H1 (cell line): ENCODE results near the gene HMCN2. TPM values are rescaled to one million over a fixed set of nuclear protein-coding genes. Genes with fewer than 3 reads are reported as not detected.

Source experiments
- CTCF ChIA-PET: fragments of 300-600 bp; sonication (Branson Sonifier 250); formaldehyde crosslinking; loops from one replicate; lab custom pipeline; 2021; ENCODE audit not compliant: partially characterized antibody; lab: Charles Lee
- POLR2A ChIA-PET: fragments of 300-600 bp; sonication (Branson Sonifier 250); formaldehyde crosslinking; loops from one replicate; lab custom pipeline; 2021; ENCODE audit warnings: inconsistent platforms; ENCODE audit not compliant: partially characterized antibody; lab: Charles Lee
- DNase-seq, 2 experiments: peaks; one replicate each; pipeline versions ENCODE4 v3.0.0 to v3.0.0-alpha.2; 2010 to 2022; ENCODE audit warnings: low spot score in 2 of 2, low read depth in 1 of 2, mixed read lengths in 1 of 2
- FAIRE-seq: peaks from 2 replicates; lab custom pipeline; 2011; peaks lifted over from hg19 to GRCh38; lab: Jason Lieb, UNC
- H2AFZ ChIP-seq: 2 replicates; pipeline ENCODE4 v1.8.1; 2012; ENCODE audit warnings: low read length, inconsistent platforms
- H2AK5ac ChIP-seq: 2 replicates; pipeline ENCODE4 v1.6.1; 2013; ENCODE audit warnings: low read depth, low read length
- H2BK120ac ChIP-seq: replicated peaks from 2 replicates; pipeline ENCODE3; 2013; ENCODE audit warnings: low read depth, low read length, inconsistent platforms
- H2BK12ac ChIP-seq: 2 replicates; pipeline ENCODE4 v1.6.1; 2013; ENCODE audit warnings: low read depth, low read length
- H2BK15ac ChIP-seq: 2 replicates; pipeline ENCODE4 v1.6.1; 2013; ENCODE audit warnings: low read length
- H2BK20ac ChIP-seq: 2 replicates; pipeline ENCODE4 v1.6.1; 2013; ENCODE audit warnings: low read length
- H2BK5ac ChIP-seq: 2 replicates; pipeline ENCODE4 v1.6.1; 2013; ENCODE audit warnings: low read depth, low read length
- H3K14ac ChIP-seq: 2 replicates; pipeline ENCODE4 v1.6.1; 2013; ENCODE audit warnings: inconsistent platforms; ENCODE audit not compliant: insufficient read length
- H3K18ac ChIP-seq: 2 replicates; pipeline ENCODE4 v1.6.1; 2013; ENCODE audit warnings: low read length; ENCODE audit errors: extremely low read depth
- H3K23ac ChIP-seq: 2 replicates; pipeline ENCODE4 v1.6.1; 2013; ENCODE audit warnings: inconsistent platforms; ENCODE audit not compliant: insufficient read length
- H3K23me2 ChIP-seq: 2 replicates; pipeline ENCODE4 v1.6.1; 2013; ENCODE audit warnings: low read depth, low read length
- H3K27ac ChIP-seq: 2 replicates; pipeline ENCODE4 v1.6.1; 2011; ENCODE audit warnings: low read depth, low read length, inconsistent platforms
- H3K27me3 ChIP-seq, 4 experiments: replicated peaks in 1 of 4; 1 replicate in 1 of 4; 2 replicates in 3 of 4; pipeline versions ENCODE4 v1.6.1 to v1.8.1; 2011 to 2013; ENCODE audit warnings: low read length in 3 of 4, mild to moderate bottlenecking in 3 of 4, inconsistent platforms in 2 of 4, mixed read lengths in 2 of 4, moderate library complexity in 1 of 4; ENCODE audit not compliant: control insufficient read depth in 3 of 4, insufficient read depth in 3 of 4; ENCODE audit errors: extremely low read depth in 1 of 4
- H3K36me3 ChIP-seq, 4 experiments: 2 replicates each; pipeline versions ENCODE4 v1.6.1 to v1.8.1; 2011 to 2013; ENCODE audit warnings: mild to moderate bottlenecking in 4 of 4, low read length in 3 of 4, moderate library complexity in 2 of 4, control low read depth in 1 of 4, inconsistent platforms in 1 of 4; ENCODE audit not compliant: insufficient read depth in 4 of 4, control insufficient read depth in 2 of 4
- H3K4ac ChIP-seq: replicated peaks from 2 replicates; pipeline ENCODE3; 2013; ENCODE audit warnings: low read length, low read depth, mixed read lengths, inconsistent platforms; ENCODE audit not compliant: insufficient read length
- H3K4me1 ChIP-seq, 4 experiments: replicated peaks in 1 of 4; 1 replicate in 1 of 4; 2 replicates in 3 of 4; pipeline versions ENCODE4 v1.6.1 to v1.8.1; 2011 to 2013; ENCODE audit warnings: low read length in 3 of 4, inconsistent platforms in 2 of 4, mixed read lengths in 1 of 4; ENCODE audit not compliant: insufficient read depth in 4 of 4, control insufficient read depth in 3 of 4
- H3K4me2 ChIP-seq, 2 experiments: 2 replicates each; pipeline versions ENCODE4 v1.6.1 to v1.8.1; 2011 to 2013; ENCODE audit warnings: low read depth in 2 of 2, low read length in 2 of 2, control low read depth in 1 of 2, inconsistent platforms in 1 of 2, mild to moderate bottlenecking in 1 of 2; ENCODE audit not compliant: insufficient read depth in 1 of 2
- H3K4me3 ChIP-seq, 4 experiments: fragments of 200-600, 300-600 bp in 1 of 4; sonication (generic), shearing (Covaris generic), sonication (Bioruptor Twin) in 1 of 4; 2 replicates each; pipeline versions ENCODE4 v1.5.1 to v1.8.1; 2011 to 2016; ENCODE audit warnings: low read length in 4 of 4, low read depth in 3 of 4, control low read depth in 2 of 4, inconsistent platforms in 2 of 4, mild to moderate bottlenecking in 2 of 4, mixed read lengths in 1 of 4, moderate library complexity in 1 of 4; ENCODE audit not compliant: insufficient read depth in 2 of 4; ENCODE audit errors: extremely low read depth in 1 of 4
- H3K56ac ChIP-seq: replicated peaks from 2 replicates; pipeline ENCODE3; 2013; ENCODE audit warnings: low read depth, mild to moderate bottlenecking, mixed read lengths, low read length, inconsistent platforms; ENCODE audit not compliant: insufficient read length
- H3K79me1 ChIP-seq: 2 replicates; pipeline ENCODE4 v1.6.1; 2013; ENCODE audit warnings: low read depth, low read length, control low read depth
- H3K79me2 ChIP-seq, 2 experiments: 2 replicates each; pipeline versions ENCODE4 v1.6.1 to v1.8.1; 2012 to 2013; ENCODE audit warnings: low read length in 2 of 2, mild to moderate bottlenecking in 2 of 2, inconsistent platforms in 1 of 2; ENCODE audit not compliant: insufficient read depth in 2 of 2, control insufficient read depth in 1 of 2
- H3K9ac ChIP-seq, 4 experiments: replicated peaks in 1 of 4; 1 replicate in 1 of 4; 2 replicates in 3 of 4; pipeline versions ENCODE4 v1.6.1 to v1.8.1; 2011 to 2013; ENCODE audit warnings: low read depth in 3 of 4, low read length in 3 of 4, control low read depth in 2 of 4, mild to moderate bottlenecking in 2 of 4, moderate library complexity in 2 of 4, inconsistent platforms in 1 of 4; ENCODE audit errors: extremely low read depth in 1 of 4
- H3K9me3 ChIP-seq, 2 experiments: 2 replicates each; pipeline versions ENCODE4 v1.6.1 to v1.8.1; 2012 to 2013; ENCODE audit warnings: mild to moderate bottlenecking in 2 of 2, moderate library complexity in 2 of 2, control low read depth in 1 of 2, inconsistent platforms in 1 of 2, low read depth in 1 of 2, low read length in 1 of 2, mixed read lengths in 1 of 2; ENCODE audit not compliant: insufficient read depth in 2 of 2
- H4K20me1 ChIP-seq, 2 experiments: replicated peaks in 1 of 2; 2 replicates each; pipeline versions ENCODE3 to v1.8.1; 2011 to 2013; ENCODE audit warnings: inconsistent platforms in 2 of 2, low read length in 2 of 2, mild to moderate bottlenecking in 1 of 2; ENCODE audit not compliant: insufficient read depth in 2 of 2, control insufficient read depth in 1 of 2
- H4K5ac ChIP-seq: 2 replicates; pipeline ENCODE4 v1.6.1; 2013; ENCODE audit warnings: low read length, low read depth, mixed read lengths, inconsistent platforms; ENCODE audit not compliant: insufficient read length
- H4K8ac ChIP-seq: 2 replicates; pipeline ENCODE4 v1.8.0; 2013; ENCODE audit warnings: mild to moderate bottlenecking, moderate library complexity, low read length, inconsistent platforms; ENCODE audit not compliant: insufficient read depth; ENCODE audit errors: extremely low read depth
- H4K91ac ChIP-seq: replicated peaks from 2 replicates; pipeline ENCODE3; 2013; ENCODE audit warnings: low read length, mixed read lengths, inconsistent platforms; ENCODE audit not compliant: insufficient read length
- ATF3 ChIP-seq: IDR thresholded peaks from 2 replicates; pipeline ENCODE4 v1.6.1; 2011; ENCODE audit warnings: low read depth, mild to moderate bottlenecking, low read length; ENCODE audit not compliant: insufficient read depth
- CREB1 ChIP-seq: IDR thresholded peaks from 2 replicates; pipeline ENCODE4 v1.6.1; 2012; ENCODE audit warnings: inconsistent platforms
- CTBP2 ChIP-seq: IDR thresholded peaks from 2 replicates; pipeline ENCODE4 v1.7.0; 2011; ENCODE audit warnings: borderline replicate concordance, mild to moderate bottlenecking, moderate library complexity, mixed read lengths, low read length; ENCODE audit not compliant: insufficient read depth, insufficient read length
- HDAC6 ChIP-seq: IDR thresholded peaks from one replicate; pipeline ENCODE4 v1.7.1; 2012; ENCODE audit warnings: low read depth, mild to moderate bottlenecking, inconsistent platforms, low read length, moderate library complexity
- RAD21 ChIP-seq, 2 experiments: IDR thresholded peaks in 1 of 2; conservative IDR thresholded peaks in 1 of 2; 2 replicates each; pipeline ENCODE4 v1.6.1; 2011; ENCODE audit warnings: low read depth in 2 of 2, low read length in 2 of 2, improper control_type of control experiment in 1 of 2, inconsistent platforms in 1 of 2, mild to moderate bottlenecking in 1 of 2, moderate library complexity in 1 of 2
- RFX5 ChIP-seq: IDR thresholded peaks from 2 replicates; pipeline ENCODE4 v1.6.1; 2011; ENCODE audit warnings: low read depth, low read length, improper control_type of control experiment, borderline replicate concordance
- SP2 ChIP-seq: IDR thresholded peaks from 2 replicates; pipeline ENCODE4 v1.6.1; 2012; ENCODE audit warnings: mild to moderate bottlenecking, low read length, inconsistent platforms
- TCF12 ChIP-seq: IDR thresholded peaks from 2 replicates; pipeline ENCODE4 v1.6.1; 2011; ENCODE audit warnings: low read depth, mild to moderate bottlenecking, low read length
- YY1 ChIP-seq: IDR thresholded peaks from 2 replicates; pipeline ENCODE4 v1.6.1; 2011; ENCODE audit warnings: low read depth, mild to moderate bottlenecking, low read length
- WGBS, 2 experiments: shearing (Covaris generic) in 1 of 2; methylation state at CpG; one replicate each; pipeline versions ENCODE4 v1.1.6 to v1.1.7; 2013 to 2015; ENCODE audit warnings: low lambda C conversion rate in 2 of 2, mixed read lengths in 2 of 2, inconsistent platforms in 1 of 2, low coverage in 1 of 2, missing lambda C conversion rate in 1 of 2; ENCODE audit not compliant: insufficient replicate concordance in 2 of 2, insufficient coverage in 1 of 2, insufficient read length in 1 of 2; ENCODE audit errors: extremely low coverage in 1 of 2, missing lambda C conversion rate in 1 of 2; 5-methylcytosine and 5-hydroxymethylcytosine counted together
- polyA plus RNA-seq, 7 experiments: library from polyadenylated mRNA; depleted of rRNA in 3 of 7; stranded (reverse) in 5 of 7; unstranded in 2 of 7; fragments of >200 nt in 5 of 7; fragments of 200-250 nt in 2 of 7; gene quantifications; 1 replicate in 5 of 7; 2 replicates in 1 of 7; 4 replicates in 1 of 7; pipeline versions ENCODE4 v1.2.1 to v1.2.3, GENCODE V29; 2011 to 2013; ENCODE audit warnings: missing spikeins in 2 of 7, mixed read lengths in 2 of 7
- total RNA-seq: library from RNA; stranded (reverse); fragmentation: NEBNext Ultra II Directional; extraction: Animal tissue kit (Norgen Biotek cat#: 25700); gene quantifications from 2 replicates; pipeline ENCODE4 v1.2.1, GENCODE V29; 2021

HMCN2 gene
- total and polyA plus RNA-seq, 2 of the 8 experiments (the other 6 are each of a cell fraction or from before 2014, with no cell fraction given): 5.0 to 9.1 TPM

- 93% methylated on average over 18 of the region's 19 CpGs; no CpG with 5 or more reads in 1 of the 2 experiments for WGBS, 2 experiments
- FAIRE-seq: no peak
- CTCF ChIA-PET: interaction anchor here (0.9 to 6.6 kb wide), 7 partner anchors 8 to 261 kb away, joined by 3 to 47 read pairs (median 5); no protein-coding TSS in a partner anchor
Observed at GRCh38 chr9:130319300-130319699, 53.7 kb downstream of the HMCN2 start.

More at GRCh38 chr9:130319300-130319699, 53.7 kb downstream of the HMCN2 start:
- Histone ChIP-seq H3K18ac (no peak overlapping the region), H3K14ac (no peak overlapping the region), H2BK15ac (no peak overlapping the region), H2AFZ (no peak overlapping the region), H2BK5ac (no peak overlapping the region), H3K79me2 (no peaks in the 10 kb centered on the region), H3K9ac (no peak overlapping the region), H4K8ac (peak overlapping the region; percentile 80; the same call in 1 of the 2 replicates), H3K56ac (no peak overlapping the region), H3K23me2 (no peaks in the 10 kb centered on the region), H2BK20ac (no peak overlapping the region), H3K4me3 (no peak overlapping the region), H4K5ac (no peak overlapping the region), H3K23ac (no peak overlapping the region)
- POLR2A ChIA-PET: interaction anchor here (1.3 kb wide), 1 partner anchor 54 kb away, joined by 3 read pairs; the partner anchor contains the start of gene HMCN2
- TF ChIP-seq CTBP2: no peak
- TF ChIP-seq RFX5: no peak
- no peak for TF ChIP-seq RAD21 (IDR thresholded peaks at IDR 0.05 in 1 of 2, conservative IDR thresholded peaks at IDR 0.05 in 1 of 2; ENCODE audit: low read depth in 2 of 2, low read length in 2 of 2)
- TF ChIP-seq YY1: no peak
- no peak for TF ChIP-seq HDAC6
- TF ChIP-seq ATF3: no peak
- no peak for TF ChIP-seq CREB1
- no peak for TF ChIP-seq SP2
- no peak for TF ChIP-seq TCF12
- TF ChIP-seq, all 59 proteins: peak for 0
- Histone ChIP-seq H3K4me2 (no peak overlapping the region), H3K27me3 (no peaks in the 10 kb centered on the region), H4K20me1 (peaks cover 0 to 5% of the 10 kb centered on the region in 2 experiments), H3K9me3 (no peaks in the 10 kb centered on the region), H3K27ac (no peak overlapping the region), H3K4ac (no peak overlapping the region), H4K91ac (no peak overlapping the region), H2AK5ac (no peak overlapping the region), H3K79me1 (no peaks in the 10 kb centered on the region), H2BK12ac (no peak overlapping the region), H3K4me1 (peaks cover 0 to 16% (median 2%) of the 10 kb centered on the region in 4 experiments; a peak in 4 of 7 replicates), H3K36me3 (0 out of 8 replicates have a peak, but pooled peaks cover 0 to 2% (median 0%) of the 10 kb centered on the region in 4 experiments), H2BK120ac (no peak overlapping the region)
- DNase-seq: no peak
